HCT116 (cell line): ENCODE data around the gene ZNF74.

Experiments
- CEBPB ChIP-seq: IDR thresholded peaks from 2 replicates; pipeline ENCODE4 v1.6.1; 2012; ENCODE audit warnings: low read depth
- CTCF ChIP-seq, 3 experiments: fragments of 200-600 bp in 1 of 3; sonication (generic) in 1 of 3; IDR thresholded peaks in 2 of 3; conservative IDR thresholded peaks in 1 of 3; 2 replicates each; pipeline ENCODE4 v1.5.1; 2012 to 2017; ENCODE audit warnings: low read depth in 2 of 3, low read length in 2 of 3, antibody characterized with exemption in 1 of 3, borderline replicate concordance in 1 of 3, control low read depth in 1 of 3, mild to moderate bottlenecking in 1 of 3, mixed read lengths in 1 of 3, mixed run types in 1 of 3, moderate library complexity in 1 of 3; ENCODE audit not compliant: insufficient read depth in 1 of 3
- EZH2 ChIP-seq: fragments of 200-600 bp; sonication (generic); IDR thresholded peaks from 2 replicates; pipeline ENCODE4 v1.6.1; 2017; ENCODE audit warnings: antibody characterized with exemption, mixed run types
- POLR2A ChIP-seq: IDR thresholded peaks from 2 replicates; pipeline ENCODE4 v1.7.0; 2011; ENCODE audit warnings: borderline replicate concordance; ENCODE audit not compliant: insufficient read depth, insufficient read length; ENCODE audit errors: extremely low read depth
- POLR2AphosphoS5 ChIP-seq: IDR thresholded peaks from 2 replicates; pipeline ENCODE4 v1.6.1; 2011; ENCODE audit warnings: mild to moderate bottlenecking, low read depth, low read length, moderate library complexity
- SP1 ChIP-seq: IDR thresholded peaks from 2 replicates; pipeline ENCODE4 v1.6.1; 2012; ENCODE audit warnings: low read depth
- ZNF274 ChIP-seq: fragments of 200-500 bp; sonication (Bioruptor generic); IDR thresholded peaks from 2 replicates; pipeline ENCODE4 v1.6.1; 2014; ENCODE audit warnings: mild to moderate bottlenecking, low read depth, low read length, inconsistent platforms

- TF ChIP-seq SP1 (no peak), CEBPB (no peak), POLR2A (no peak), CTCF (IDR thresholded peaks at IDR 0.05 in 2 of 3, conservative IDR thresholded peaks at IDR 0.05 in 1 of 3; ENCODE audit: borderline replicate concordance in 1 of 3, insufficient read depth in 1 of 3, low read depth in 2 of 3, low read length in 2 of 3) (no peak), POLR2AphosphoS5 (no peak), ZNF274 (no peak), EZH2 (no peak)
Measured at GRCh38 chr22:20407829-20408228, 13.9 kb downstream of the ZNF74 start.
